Measurements from ENCODE around the gene DRG2.

DNA sequence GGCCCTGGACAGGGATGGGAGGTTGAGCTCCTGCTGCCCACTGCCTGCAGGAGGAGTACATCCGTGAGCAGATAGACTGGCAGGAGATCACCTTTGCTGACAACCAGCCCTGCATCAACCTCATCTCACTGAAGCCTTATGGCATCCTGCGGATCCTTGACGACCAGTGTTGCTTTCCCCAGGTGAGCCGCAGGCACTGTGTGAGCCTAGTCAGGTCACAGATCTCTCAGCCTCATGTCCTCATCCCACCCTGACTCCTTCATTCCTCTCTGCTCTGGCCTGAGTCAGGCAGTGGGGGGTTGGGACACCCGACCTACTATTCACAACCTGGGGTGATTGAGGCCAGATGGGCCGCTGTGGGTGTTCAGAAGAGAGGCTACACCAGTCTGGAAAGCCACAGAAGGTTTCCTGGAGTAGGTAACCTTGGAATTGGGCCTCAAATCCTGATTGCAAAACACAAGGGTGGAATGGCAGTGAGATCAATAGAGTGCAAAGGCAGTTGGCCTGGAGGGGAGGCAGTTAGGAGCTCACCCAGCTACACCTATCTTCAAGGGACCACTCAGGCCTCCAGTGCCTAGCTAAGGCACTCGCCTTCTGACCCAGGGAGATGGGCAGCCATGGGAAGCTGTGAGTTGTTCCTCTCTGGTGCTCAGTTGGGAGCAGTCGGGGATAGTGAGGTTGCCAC, 50.5 kb downstream of the DRG2 start:
- TF ChIP-seq, protein P1, sequence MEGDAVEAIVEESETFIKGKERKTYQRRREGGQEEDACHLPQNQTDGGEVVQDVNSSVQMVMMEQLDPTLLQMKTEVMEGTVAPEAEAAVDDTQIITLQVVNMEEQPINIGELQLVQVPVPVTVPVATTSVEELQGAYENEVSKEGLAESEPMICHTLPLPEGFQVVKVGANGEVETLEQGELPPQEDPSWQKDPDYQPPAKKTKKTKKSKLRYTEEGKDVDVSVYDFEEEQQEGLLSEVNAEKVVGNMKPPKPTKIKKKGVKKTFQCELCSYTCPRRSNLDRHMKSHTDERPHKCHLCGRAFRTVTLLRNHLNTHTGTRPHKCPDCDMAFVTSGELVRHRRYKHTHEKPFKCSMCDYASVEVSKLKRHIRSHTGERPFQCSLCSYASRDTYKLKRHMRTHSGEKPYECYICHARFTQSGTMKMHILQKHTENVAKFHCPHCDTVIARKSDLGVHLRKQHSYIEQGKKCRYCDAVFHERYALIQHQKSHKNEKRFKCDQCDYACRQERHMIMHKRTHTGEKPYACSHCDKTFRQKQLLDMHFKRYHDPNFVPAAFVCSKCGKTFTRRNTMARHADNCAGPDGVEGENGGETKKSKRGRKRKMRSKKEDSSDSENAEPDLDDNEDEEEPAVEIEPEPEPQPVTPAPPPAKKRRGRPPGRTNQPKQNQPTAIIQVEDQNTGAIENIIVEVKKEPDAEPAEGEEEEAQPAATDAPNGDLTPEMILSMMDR (IDR thresholded peaks at IDR 0.05; ENCODE audit: borderline replicate concordance, extremely low read depth, low read length, poor library complexity, severe bottlenecking): no peak
- TF ChIP-seq EZH2 (IDR thresholded peaks at IDR 0.05; ENCODE audit: borderline replicate concordance, low read depth, low read length, severe bottlenecking): no peak
